ENCODE measurements around the gene LCE1B.

LCE1B gene

DNA sequence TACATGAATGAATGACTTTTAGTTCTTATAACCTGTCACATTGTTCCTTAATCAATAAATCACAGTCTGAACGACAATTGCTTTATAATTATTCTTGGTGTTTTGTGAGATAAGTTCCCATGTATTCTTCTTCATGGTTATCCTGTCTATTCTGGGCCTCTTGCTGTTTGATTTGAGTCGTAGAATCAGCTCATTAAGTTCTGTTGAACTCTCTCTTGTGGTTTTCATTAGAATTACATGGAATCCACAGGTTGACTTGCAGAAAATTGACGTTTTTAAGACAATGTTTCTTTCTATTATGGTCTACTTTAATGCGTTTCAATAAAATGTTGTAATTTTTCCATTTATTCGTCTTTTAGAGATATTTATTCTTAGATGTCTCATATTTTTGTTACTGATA is 11.5 kb downstream of the LCE1B start:
- H3K27me3 Mint-ChIP-seq, result peaks cover 11 to 25% of the 10 kb centered on the region in 2 donors
- no peak overlapping the region for H3K27ac Mint-ChIP-seq
- H3K36me3 Mint-ChIP-seq, result no peaks in the 10 kb centered on the region

DNA sequence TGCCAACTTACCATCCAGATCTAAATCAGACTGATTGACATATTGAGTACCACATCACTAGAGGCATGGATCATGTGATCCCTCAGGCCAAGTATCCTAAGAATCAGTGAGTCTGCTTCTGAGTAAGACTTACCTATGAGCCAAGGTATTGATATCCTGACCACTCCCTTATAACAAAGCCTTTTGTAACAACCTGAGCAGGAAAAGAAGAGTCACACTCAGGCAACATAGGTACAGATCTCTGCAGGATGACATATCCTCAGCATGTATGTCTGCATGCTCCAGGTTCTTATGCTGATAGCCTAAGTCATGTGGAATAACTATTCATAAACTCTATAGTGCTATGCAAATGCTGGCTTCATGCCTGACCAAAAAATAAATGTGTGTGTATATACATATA is 13.2 kb downstream of the LCE1B start:
- no peak overlapping the region for H3K27ac Mint-ChIP-seq
- H3K27me3 Mint-ChIP-seq, result peaks cover 21 to 38% of the 10 kb centered on the region in 2 donors
- H3K4me3 Mint-ChIP-seq, result no peak overlapping the region

More for the DNA sequence above, 11.5 kb downstream of the LCE1B start:
- no peak for ATAC-seq (replicated peaks)
- H3K4me3 Mint-ChIP-seq, result no peak overlapping the region
- peaks cover 3 to 5% of the 10 kb centered on the region in 2 donors for H3K4me1 Mint-ChIP-seq
- H3K9me3 Mint-ChIP-seq, result peaks cover 0 to 2% of the 10 kb centered on the region in 2 donors
- DNase-seq, result no peak

DNA sequence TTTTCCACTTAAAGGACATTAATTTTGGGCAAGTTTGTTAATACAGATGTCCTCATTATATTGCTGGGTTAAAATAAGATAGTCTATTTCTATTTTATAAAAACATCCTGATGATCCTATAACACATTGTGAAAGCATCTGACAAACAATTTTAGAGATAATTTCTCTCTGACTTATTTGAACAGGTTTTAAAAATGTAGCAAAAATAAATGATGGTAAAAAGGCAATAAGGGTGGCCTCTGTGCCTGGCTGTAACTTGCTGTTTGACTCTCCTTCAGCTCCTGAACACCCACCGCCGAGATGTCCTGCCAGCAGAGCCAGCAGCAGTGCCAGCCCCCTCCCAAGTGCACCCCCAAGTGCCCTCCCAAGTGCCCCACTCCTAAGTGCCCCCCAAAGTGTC is 15.4 kb downstream of the LCE1B start, which contains the start of gene LCE1A:
Gene LCE1A (plus strand): TSS at position 301 of the 400 bp plus-strand sequence. CDS start 0 bp downstream, at position 301.
- H3K4me3 Mint-ChIP-seq, result no peak within 1 kb of the TSS
- no peaks in the 10 kb centered on the region for H3K9me3 Mint-ChIP-seq
- no peaks in the 10 kb centered on the region for H3K4me1 Mint-ChIP-seq
- no peak for ATAC-seq (replicated peaks)
- no peak for DNase-seq
- H3K27me3 Mint-ChIP-seq, result peaks cover 33 to 38% of the 10 kb centered on the region in 2 donors
- no peak within 1 kb of the TSS for H3K27ac Mint-ChIP-seq
- no peaks in the 10 kb centered on the region for H3K36me3 Mint-ChIP-seq

More for the DNA sequence above, 13.2 kb downstream of the LCE1B start:
- Mint-ChIP-seq H3K36me3 (no peaks in the 10 kb centered on the region), H3K4me1 (peaks cover 3 to 5% of the 10 kb centered on the region in 2 donors), H3K9me3 (peaks cover 0 to 2% of the 10 kb centered on the region in 2 donors)
- DNase-seq (no peak), ATAC-seq (replicated peaks) (no peak)

DNA sequence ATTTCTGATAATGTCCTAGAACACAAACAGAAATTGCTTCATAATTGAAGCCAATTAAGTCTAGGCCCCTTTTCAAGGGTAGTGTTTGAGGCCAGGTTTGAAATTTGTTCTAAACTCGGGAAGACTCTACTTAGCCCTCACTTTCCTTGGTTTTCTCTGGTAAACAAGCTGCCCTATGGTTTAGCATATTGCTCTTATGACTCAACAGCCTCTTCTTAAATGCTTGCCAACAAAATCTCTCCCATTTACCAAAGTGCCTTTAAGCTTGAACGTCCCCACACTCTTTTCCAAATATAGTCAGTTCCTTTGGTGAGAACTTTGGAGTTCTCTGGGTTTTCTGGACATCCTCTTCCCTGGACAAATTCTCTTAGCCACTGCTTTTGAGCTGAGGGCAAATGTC is 25.1 kb downstream of the LCE1B start:
- no peaks in the 10 kb centered on the region for H3K4me1 Mint-ChIP-seq
- H3K27me3 Mint-ChIP-seq, result peaks cover 7 to 8% of the 10 kb centered on the region in 2 donors
- H3K9me3 Mint-ChIP-seq, result peaks cover 0 to 4% of the 10 kb centered on the region in 2 donors
- ATAC-seq (replicated peaks) (no peak), DNase-seq (no peak)
- H3K36me3 Mint-ChIP-seq, result no peaks in the 10 kb centered on the region
- H3K27ac Mint-ChIP-seq, result no peak overlapping the region
- no peak overlapping the region for H3K4me3 Mint-ChIP-seq

DNA sequence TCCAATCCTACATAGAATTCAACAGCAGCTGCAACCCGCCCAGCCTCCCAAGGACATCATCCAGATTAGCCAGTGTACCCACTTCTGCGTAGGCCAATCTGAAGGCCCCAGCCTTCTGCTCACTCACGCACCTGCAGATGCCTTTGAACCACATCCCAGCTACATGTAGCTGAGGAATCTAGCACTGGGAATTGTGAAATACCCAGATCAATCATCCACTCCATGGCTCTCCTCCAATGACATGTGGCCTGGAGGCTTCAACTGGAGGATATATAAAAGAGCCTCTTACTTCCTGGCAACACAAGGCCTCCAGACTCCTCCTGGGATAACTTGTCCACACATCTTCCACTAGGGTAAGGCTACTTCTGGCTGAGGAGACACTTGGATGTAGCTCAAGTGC is 30.8 kb downstream of the LCE1B start, which contains the start of gene LCE6A:
Gene LCE6A (plus strand): TSS at position 301 of the 400 bp plus-strand sequence. CDS start 665 bp downstream, outside the sequence.
- no peaks in the 10 kb centered on the region for H3K4me1 Mint-ChIP-seq
- no peak within 1 kb of the TSS for H3K27ac Mint-ChIP-seq
- no peak for ATAC-seq (replicated peaks)
- no peaks in the 10 kb centered on the region for H3K36me3 Mint-ChIP-seq
- no peaks in the 10 kb centered on the region for H3K9me3 Mint-ChIP-seq
- no peak within 1 kb of the TSS for H3K4me3 Mint-ChIP-seq
- no peak for DNase-seq
- peaks cover 16 to 26% of the 10 kb centered on the region in 2 donors for H3K27me3 Mint-ChIP-seq

DNA sequence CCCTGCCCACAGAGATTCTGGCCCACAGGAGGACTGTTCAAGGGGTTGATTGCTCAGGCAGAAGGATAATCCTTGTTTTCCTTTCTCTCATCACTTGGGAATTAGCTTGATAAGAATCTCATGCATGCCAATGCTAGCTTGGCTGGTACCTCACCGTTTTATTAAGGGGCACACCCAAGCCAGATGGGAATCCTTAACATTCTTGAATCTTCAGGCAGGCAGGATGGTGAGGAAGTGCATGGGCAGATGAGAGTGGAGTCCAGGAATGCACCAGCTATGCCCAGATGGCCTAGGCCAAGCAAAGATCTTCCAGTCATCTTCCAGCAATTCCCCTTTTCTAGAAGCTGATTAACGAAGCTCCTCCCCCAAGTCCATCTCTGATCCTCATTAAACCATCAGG is 43.9 kb downstream of the LCE1B start:
- Mint-ChIP-seq H3K4me3 (no peak overlapping the region), H3K36me3 (no peaks in the 10 kb centered on the region), H3K27me3 (peaks cover 10 to 15% of the 10 kb centered on the region in 2 donors), H3K9me3 (no peaks in the 10 kb centered on the region), H3K4me1 (no peaks in the 10 kb centered on the region), H3K27ac (no peak overlapping the region)
- DNase-seq, result no peak
- ATAC-seq (replicated peaks), result no peak

DNA sequence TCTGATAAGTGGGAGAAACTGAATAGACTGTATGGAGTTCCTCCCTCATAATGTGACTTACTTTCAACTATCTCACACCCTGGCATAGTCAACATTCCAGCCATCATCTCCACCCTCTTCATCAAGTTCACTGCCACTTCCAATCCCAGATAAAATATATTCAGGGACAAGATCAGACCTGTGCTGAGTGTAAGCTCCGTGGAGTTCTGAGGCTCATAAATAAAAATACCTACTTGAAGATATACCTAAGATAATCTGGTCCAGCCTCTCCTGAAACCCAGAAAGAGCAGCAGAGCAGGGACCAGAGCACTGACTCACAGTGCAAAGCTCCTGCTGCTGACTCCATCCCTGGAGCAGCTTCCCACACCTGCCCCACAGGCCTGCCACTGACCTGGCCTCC is 46.3 kb downstream of the LCE1B start:
- H3K9me3 Mint-ChIP-seq, result no peaks in the 10 kb centered on the region
- DNase-seq, result no peak
- no peak overlapping the region for H3K4me3 Mint-ChIP-seq
- H3K4me1 Mint-ChIP-seq, result no peaks in the 10 kb centered on the region
- ATAC-seq (replicated peaks), result no peak
- peaks cover 14 to 20% of the 10 kb centered on the region in 2 donors for H3K27me3 Mint-ChIP-seq
- H3K27ac Mint-ChIP-seq, result no peak overlapping the region
- no peaks in the 10 kb centered on the region for H3K36me3 Mint-ChIP-seq

DNA sequence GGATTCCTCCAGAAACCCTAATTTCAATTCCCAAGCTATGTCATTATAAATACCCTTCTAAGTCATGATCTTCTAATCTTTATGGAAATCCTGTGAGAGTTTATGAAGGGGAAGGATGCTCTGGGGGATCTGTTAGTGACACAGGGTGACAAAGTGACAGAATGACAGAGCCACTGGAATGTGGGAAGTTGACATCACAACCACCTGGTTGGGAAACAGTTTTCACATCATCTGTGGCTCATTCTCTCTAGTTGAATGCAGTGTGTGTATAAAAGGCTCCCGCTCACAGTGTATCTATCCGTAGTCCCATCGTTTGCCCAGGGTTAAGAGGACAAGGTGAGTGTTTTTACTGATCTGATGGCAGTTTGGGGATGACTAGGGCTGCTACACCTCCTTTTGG is 47.9 kb downstream of the LCE1B start, which contains the start of gene LCE7A:
Gene LCE7A (plus strand): TSS at position 301 of the 400 bp plus-strand sequence. CDS start 702 bp downstream, outside the sequence.
- no peak for DNase-seq
- Mint-ChIP-seq H3K27me3 (peaks cover 14 to 15% of the 10 kb centered on the region in 2 donors), H3K27ac (no peak within 1 kb of the TSS), H3K9me3 (no peaks in the 10 kb centered on the region), H3K4me3 (no peak within 1 kb of the TSS), H3K4me1 (no peaks in the 10 kb centered on the region), H3K36me3 (no peaks in the 10 kb centered on the region)
- no peak for ATAC-seq (replicated peaks)

DNA sequence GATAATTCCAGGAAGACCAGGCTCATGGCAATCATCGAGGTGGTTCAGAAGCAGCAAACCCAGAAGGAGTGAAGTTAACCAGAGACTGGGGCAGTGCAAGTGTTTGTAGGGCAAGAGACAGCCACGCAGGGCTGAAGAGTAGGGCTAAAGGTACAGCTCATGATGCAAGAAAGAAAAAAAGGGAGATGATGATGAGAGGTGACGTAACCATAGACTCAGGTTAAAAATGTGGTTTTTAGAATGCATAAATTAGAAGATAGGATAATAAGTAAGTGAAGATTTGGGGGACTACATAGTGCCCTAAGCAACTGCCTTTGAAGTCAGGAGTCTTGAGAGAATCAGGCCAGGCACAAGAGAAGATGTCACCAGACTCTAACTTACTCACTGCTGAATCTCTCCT is 48.4 kb downstream of the LCE1B start:
- no peak for ATAC-seq (replicated peaks)
- no peaks in the 10 kb centered on the region for H3K36me3 Mint-ChIP-seq
- H3K27me3 Mint-ChIP-seq, result peaks cover 14 to 15% of the 10 kb centered on the region in 2 donors
- no peak overlapping the region for H3K27ac Mint-ChIP-seq
- H3K9me3 Mint-ChIP-seq, result no peaks in the 10 kb centered on the region
- H3K4me1 Mint-ChIP-seq, result no peaks in the 10 kb centered on the region
- DNase-seq, result no peak
- H3K4me3 Mint-ChIP-seq, result no peak overlapping the region

DNA sequence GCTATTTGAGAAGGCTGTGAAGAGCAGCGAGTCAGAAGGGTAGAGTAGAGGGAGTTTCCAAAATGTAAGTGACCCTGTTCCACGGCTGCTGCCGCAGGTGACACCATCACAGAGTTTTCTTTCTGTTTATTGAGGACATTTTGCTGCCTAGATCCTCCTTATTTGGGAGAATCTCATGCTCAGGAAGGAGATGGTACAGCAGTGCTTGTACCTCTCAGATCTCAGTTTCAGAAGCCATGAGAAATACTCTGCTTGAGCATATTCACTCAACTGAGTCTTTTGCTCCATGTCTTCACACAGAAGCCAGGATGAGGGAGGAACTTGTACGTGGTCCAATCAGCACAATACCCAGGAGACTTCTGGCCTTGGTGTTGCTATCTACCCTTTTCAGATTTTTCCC is 49.6 kb downstream of the LCE1B start:
- H3K4me1 Mint-ChIP-seq, result no peaks in the 10 kb centered on the region
- H3K27ac Mint-ChIP-seq, result no peak overlapping the region
- no peak overlapping the region for H3K4me3 Mint-ChIP-seq
- DNase-seq (no peak), ATAC-seq (replicated peaks) (no peak)
- H3K27me3 Mint-ChIP-seq, result peaks cover 14 to 15% of the 10 kb centered on the region in 2 donors
- H3K9me3 Mint-ChIP-seq, result no peaks in the 10 kb centered on the region
- H3K36me3 Mint-ChIP-seq, result no peaks in the 10 kb centered on the region

Measured in stimulated activated naive B cell treated with anti-CD40 and anti-IgM and Interleukin-4, amounts not matched to agents 10 μg/mL and 1 μg/mL and 100 μg/mL, for 72 hours (primary cell).